K562 (cell line): ENCODE results near the gene MED15. TPM values are rescaled to one million over a fixed set of nuclear protein-coding genes. Genes with fewer than 3 reads are reported as not detected.

Experiments used
- ATF3 ChIP-seq, 2 experiments: fragments of 450-650 bp in 1 of 2; sonication (generic) in 1 of 2; formaldehyde crosslinking in 1 of 2; IDR thresholded peaks in 1 of 2; conservative IDR thresholded peaks in 1 of 2; 2 replicates each; pipeline versions ENCODE4 v1.6.1 to v1.8.1; 2016 to 2023; ENCODE audit warnings: mild to moderate bottlenecking in 2 of 2, moderate library complexity in 2 of 2, inconsistent platforms in 1 of 2, missing genetic modification reagents in 1 of 2
- DNMT1 ChIP-seq: fragments of 450-650 bp; IDR thresholded peaks from 2 replicates; pipeline ENCODE4 v1.6.1; 2016; ENCODE audit warnings: antibody characterized with exemption, mild to moderate bottlenecking
- ELF2 ChIP-seq: fragments of 250-450 bp; sonication (Bioruptor Pico); IDR thresholded peaks from 2 replicates; pipeline ENCODE4 v1.5.0; 2021; ENCODE audit warnings: mild to moderate bottlenecking
- ESRRA ChIP-seq: fragments of 450-650 bp; IDR thresholded peaks from 2 replicates; pipeline ENCODE4 v1.6.1; 2014; ENCODE audit warnings: low read depth, mild to moderate bottlenecking, moderate library complexity, borderline replicate concordance
- HDAC3 ChIP-seq: fragments of 450-650 bp; IDR thresholded peaks from 2 replicates; pipeline ENCODE4 v1.6.1; 2018; ENCODE audit warnings: borderline replicate concordance, mild to moderate bottlenecking, moderate library complexity; ENCODE audit not compliant: partially characterized antibody
- HMGN3 ChIP-seq: IDR thresholded peaks from 2 replicates; pipeline ENCODE4 v1.6.1; 2011; ENCODE audit warnings: borderline replicate concordance, low read depth, mild to moderate bottlenecking, mixed read lengths, low read length; ENCODE audit not compliant: insufficient read length; ENCODE audit errors: extremely low read depth
- LCOR ChIP-seq: sonication (generic); formaldehyde crosslinking; IDR thresholded peaks from 2 replicates; pipeline ENCODE4 v1.8.0; 2022; ENCODE audit warnings: mild to moderate bottlenecking, missing genetic modification reagents
- POLR2G ChIP-seq: fragments of 200-400 bp; formaldehyde crosslinking; IDR thresholded peaks from 2 replicates; pipeline ENCODE4 v1.6.1; 2017; ENCODE audit warnings: low read depth, mild to moderate bottlenecking, antibody characterized with exemption, low read length, moderate library complexity
- PRMT5 ChIP-seq: sonication (generic); formaldehyde crosslinking; IDR thresholded peaks from 2 replicates; pipeline ENCODE4 v1.5.0; 2020; ENCODE audit warnings: missing genetic modification reagents
- RHOXF2B ChIP-seq: fragments of 250-450 bp; sonication (Bioruptor Pico); conservative IDR thresholded peaks from 2 replicates; pipeline ENCODE4 v1.5.1; 2021
- RNF219 ChIP-seq: fragments of 250-450 bp; sonication (Bioruptor Pico); IDR thresholded peaks from 2 replicates; pipeline ENCODE4 v1.5.0; 2022; ENCODE audit warnings: mild to moderate bottlenecking
- SP1 ChIP-seq: sonication (generic); formaldehyde crosslinking; IDR thresholded peaks from 2 replicates; pipeline ENCODE4 v1.8.1; 2022; ENCODE audit warnings: mild to moderate bottlenecking, missing genetic modification reagents
- SPI1 ChIP-seq: IDR thresholded peaks from 2 replicates; pipeline ENCODE4 v1.6.1; 2011; ENCODE audit warnings: low read depth, low read length, control low read depth, borderline replicate concordance
- TFAP4 ChIP-seq: sonication (generic); formaldehyde crosslinking; IDR thresholded peaks from 2 replicates; pipeline ENCODE4 v1.8.0; 2022; ENCODE audit warnings: missing genetic modification reagents, mild to moderate bottlenecking, moderate library complexity, borderline replicate concordance
- ZBTB34 ChIP-seq: fragments of 250-450 bp; sonication (Bioruptor Pico); IDR thresholded peaks from 2 replicates; pipeline ENCODE4 v1.8.0; 2021; ENCODE audit warnings: mild to moderate bottlenecking, moderate library complexity
- ZNF124 ChIP-seq: sonication (generic); formaldehyde crosslinking; IDR thresholded peaks from 2 replicates; pipeline ENCODE4 v1.8.1; 2022; ENCODE audit warnings: missing genetic modification reagents
- ZNF431 ChIP-seq: sonication (generic); formaldehyde crosslinking; IDR thresholded peaks from 2 replicates; pipeline ENCODE4 v1.8.0; 2022; ENCODE audit warnings: mild to moderate bottlenecking, missing genetic modification reagents
- ZNF507 ChIP-seq: conservative IDR thresholded peaks from 2 replicates; pipeline ENCODE4 v1.6.1; 2017; ENCODE audit warnings: missing genetic modification characterization, missing compliant biosample characterization
- ZNF583 ChIP-seq: fragments of 250-450 bp; sonication (Bioruptor Pico); IDR thresholded peaks from 2 replicates; pipeline ENCODE4 v1.4.0; 2020
- ZNF764 ChIP-seq: fragments of 250-450 bp; sonication (Bioruptor Pico); IDR thresholded peaks from 2 replicates; pipeline ENCODE4 v1.4.0; 2020; ENCODE audit warnings: low read depth, mild to moderate bottlenecking, moderate library complexity
- polyA plus RNA-seq, 8 experiments: library from polyadenylated mRNA; depleted of rRNA in 4 of 8; stranded (reverse) in 5 of 8; unstranded in 3 of 8; fragments of >200 nt; fragmentation: Nextera tagmentation in 2 of 8; fragmentation: Illumina TruSeq in 1 of 8; extraction: Ambion mirVana in 2 of 8; extraction: Trizol in 1 of 8; gene quantifications; 2 replicates each; pipeline versions ENCODE4 v1.2.1 to v1.2.3, GENCODE V29; 2011 to 2014; ENCODE audit warnings: inconsistent platforms in 1 of 8, missing spikeins in 1 of 8
- total RNA-seq, 7 experiments: library from RNA; depleted of rRNA in 6 of 7; stranded (reverse); fragments of >200 nt in 6 of 7; fragmentation: Illumina TruSeq in 2 of 7; extraction: Trizol in 2 of 7; gene quantifications; 2 replicates each; pipeline versions ENCODE4 v1.2.1 to v1.2.3, GENCODE V29; 2011 to 2021; ENCODE audit warnings: low replicate concordance in 1 of 7
- TF ChIP-seq, protein P1 (sequence below): sonication (generic); formaldehyde crosslinking; IDR thresholded peaks from 2 replicates; pipeline ENCODE4 v1.9.0; 2022; ENCODE audit warnings: mild to moderate bottlenecking, missing genetic modification reagents

MED15 gene
- total and polyA plus RNA-seq, 9 of the 15 experiments (the other 6 are each of a cell fraction or from before 2014, with no cell fraction given) = 4.0 to 271 (median 60.1) TPM

GRCh38 chr22:20588843-20589581, 81.6 kb downstream of the MED15 start (continued):
- TF ChIP-seq ZNF583 = 0 out of 2 replicates have a peak, but pooled peaks have one; percentile 37
- peak; percentile 26 for TF ChIP-seq HMGN3
- no peak for TF ChIP-seq ZBTB34 (CRISPR knock-in tag)
- no peak for TF ChIP-seq HDAC3
- no peak for TF ChIP-seq ATF3 (IDR thresholded peaks at IDR 0.05)
- TF ChIP-seq ATF3 (CRISPR knock-in tag; conservative IDR thresholded peaks at IDR 0.05) = peak; percentile 36; the same call in 1 of the 2 replicates
- TF ChIP-seq SPI1 = no peak
- TF ChIP-seq, protein P1, sequence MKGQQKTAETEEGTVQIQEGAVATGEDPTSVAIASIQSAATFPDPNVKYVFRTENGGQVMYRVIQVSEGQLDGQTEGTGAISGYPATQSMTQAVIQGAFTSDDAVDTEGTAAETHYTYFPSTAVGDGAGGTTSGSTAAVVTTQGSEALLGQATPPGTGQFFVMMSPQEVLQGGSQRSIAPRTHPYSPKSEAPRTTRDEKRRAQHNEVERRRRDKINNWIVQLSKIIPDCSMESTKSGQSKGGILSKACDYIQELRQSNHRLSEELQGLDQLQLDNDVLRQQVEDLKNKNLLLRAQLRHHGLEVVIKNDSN (CRISPR knock-in tag) = peak; percentile 6; the same call in 1 of the 2 replicates
- 0 out of 2 replicates have a peak, but pooled peaks have one; percentile 9 for TF ChIP-seq ZNF431 (CRISPR knock-in tag)
- no peak for TF ChIP-seq DNMT1
- peak; percentile 68; the same call in 1 of the 2 replicates for TF ChIP-seq TFAP4 (CRISPR knock-in tag)
- TF ChIP-seq SP1 (CRISPR knock-in tag) = peak; percentile 60
- peak; percentile 18; the same call in 1 of the 2 replicates for TF ChIP-seq LCOR (CRISPR knock-in tag)
- no peak for TF ChIP-seq ZNF507
- peak; percentile 86; the same call in 1 of the 2 replicates for TF ChIP-seq RHOXF2B (CRISPR knock-in tag)
- TF ChIP-seq ZNF124 = 0 out of 2 replicates have a peak, but pooled peaks have one; percentile 15
- peak; percentile 79 for TF ChIP-seq POLR2G
- 0 out of 2 replicates have a peak, but pooled peaks have one; percentile 76 for TF ChIP-seq PRMT5 (CRISPR knock-in tag)
- peak; percentile 29; the same call in 1 of the 2 replicates for TF ChIP-seq ELF2 (CRISPR knock-in tag)
- no peak for TF ChIP-seq RNF219 (CRISPR knock-in tag)
- TF ChIP-seq ESRRA = 0 out of 2 replicates have a peak, but pooled peaks have one; percentile 6
- peak; percentile 1; the same call in 1 of the 2 replicates for TF ChIP-seq ZNF764 (CRISPR knock-in tag)
